T-helper 9 cell (primary cell): ENCODE results near the gene BSG.
"Not testable (repeated sequence)": the region's sequence is repeated elsewhere in the genome, so short reads cannot be mapped to it uniquely, and the experiment has no call there.

Source experiments
- DNase-seq: peaks from one replicate; pipeline ENCODE4 v3.0.0-alpha.2; 2020

BSG gene

GRCh38 chr19:607301-608154, 35.1 kb downstream of the BSG start:
- DNase-seq = no peak

- no peak for DNase-seq
Measured at GRCh38 chr19:608155-609003, 36.0 kb downstream of the BSG start.

GRCh38 chr19:609004-609346, 36.6 kb downstream of the BSG start:
- DNase-seq = no peak

GRCh38 chr19:610071-610800, 37.8 kb downstream of the BSG start:
- peak; percentile 21 for DNase-seq

GRCh38 chr19:610801-611480, 38.5 kb downstream of the BSG start:
- peak; percentile 47 for DNase-seq

- peak; percentile 25 for DNase-seq
Measured at GRCh38 chr19:611481-611868, 39.1 kb downstream of the BSG start.

- no peak for DNase-seq
Measured at GRCh38 chr19:612941-613340, 40.5 kb downstream of the BSG start.

- no peak for DNase-seq
Measured at GRCh38 chr19:613732-614567, 41.6 kb downstream of the BSG start.

- no peak for DNase-seq
Measured at GRCh38 chr19:615619-616018, 43.2 kb downstream of the BSG start.

GRCh38 chr19:616062-616700, 43.8 kb downstream of the BSG start:
- no peak for DNase-seq

- no peak for DNase-seq
Measured at GRCh38 chr19:616747-617526, 44.5 kb downstream of the BSG start.

GRCh38 chr19:617551-618246, 45.3 kb downstream of the BSG start:
- DNase-seq = no peak

- no peak for DNase-seq
Measured at GRCh38 chr19:618247-618619, 45.8 kb downstream of the BSG start.

GRCh38 chr19:618674-619285, 46.4 kb downstream of the BSG start:
- no peak for DNase-seq

GRCh38 chr19:619286-620002, 47.0 kb downstream of the BSG start:
- no peak for DNase-seq

- DNase-seq = no peak
Measured at GRCh38 chr19:620166-620862, 47.9 kb downstream of the BSG start.

GRCh38 chr19:621191-621590, 48.8 kb downstream of the BSG start:
- DNase-seq = not testable (repeated sequence)

- DNase-seq = no peak
Measured at GRCh38 chr19:621819-622218, 49.4 kb downstream of the BSG start.
